OCI-LY3 (cell line): ENCODE data around the gene TMEM89.

Experiments used
- H2AFZ ChIP-seq: fragments of 200-600, 300-600 bp; shearing (Covaris generic); 2 replicates; pipeline ENCODE4 v1.6.0; 2014; ENCODE audit warnings: antibody characterized with exemption, low read depth, low read length
- H3K27ac ChIP-seq: fragments of 200-600, 300-600 bp; sonication (generic); 2 replicates; pipeline ENCODE4 v1.5.1; 2014; ENCODE audit warnings: mild to moderate bottlenecking, low read length, moderate library complexity, mixed read lengths
- H3K27me3 ChIP-seq: fragments of 200-600, 300-600 bp; sonication (generic); 2 replicates; pipeline ENCODE4 v1.6.1; 2014; ENCODE audit warnings: low read depth, low read length, mixed read lengths
- H3K36me3 ChIP-seq: fragments of 200-600, 300-600 bp; sonication (generic); replicated peaks from 2 replicates; pipeline ENCODE3; 2014; ENCODE audit warnings: low read depth, low read length, mixed read lengths
- H3K4me1 ChIP-seq: fragments of 300-600, 200-600 bp; sonication (generic); 2 replicates; pipeline ENCODE4 v1.6.1; 2014; ENCODE audit warnings: low read length, mixed read lengths
- H3K4me2 ChIP-seq: fragments of 200-600, 300-600 bp; sonication (generic); 2 replicates; pipeline ENCODE4 v1.6.1; 2014; ENCODE audit warnings: low read length, mixed read lengths
- H3K4me3 ChIP-seq: fragments of 300-600, 200-600 bp; sonication (generic); 2 replicates; pipeline ENCODE4 v1.5.1; 2014; ENCODE audit warnings: antibody characterized with exemption, mild to moderate bottlenecking, low read length, moderate library complexity
- H3K79me2 ChIP-seq: fragments of 300-600, 200-600 bp; shearing (Covaris generic); 2 replicates; pipeline ENCODE4 v1.6.1; 2014; ENCODE audit warnings: mild to moderate bottlenecking, low read length, mixed read lengths
- H3K9ac ChIP-seq: fragments of 300-600, 200-600 bp; shearing (Covaris generic); 2 replicates; pipeline ENCODE4 v1.6.0; 2014; ENCODE audit warnings: mild to moderate bottlenecking, low read length, moderate library complexity
- H3K9me3 ChIP-seq: fragments of 200-600, 300-600 bp; shearing (Covaris generic); 2 replicates; pipeline ENCODE4 v1.6.1; 2014; ENCODE audit warnings: low read length, mixed read lengths; ENCODE audit not compliant: insufficient read depth
- H4K20me1 ChIP-seq: fragments of 200-600, 300-600 bp; sonication (generic); 2 replicates; pipeline ENCODE4 v1.6.1; 2016; ENCODE audit warnings: low read length, mixed read lengths; ENCODE audit not compliant: insufficient read depth
- CTCF ChIP-seq: fragments of 200-600, 300-600 bp; sonication (generic); IDR thresholded peaks from 2 replicates; pipeline ENCODE4 v1.5.1; 2014; ENCODE audit warnings: antibody characterized with exemption, low read length, low read depth
- EZH2phosphoT487 ChIP-seq: fragments of 200-600 bp; shearing (Covaris generic); IDR thresholded peaks from 2 replicates; pipeline ENCODE4 v1.6.1; 2018; ENCODE audit warnings: antibody characterized with exemption, mixed run types, low read depth

Gene TMEM89

DNA sequence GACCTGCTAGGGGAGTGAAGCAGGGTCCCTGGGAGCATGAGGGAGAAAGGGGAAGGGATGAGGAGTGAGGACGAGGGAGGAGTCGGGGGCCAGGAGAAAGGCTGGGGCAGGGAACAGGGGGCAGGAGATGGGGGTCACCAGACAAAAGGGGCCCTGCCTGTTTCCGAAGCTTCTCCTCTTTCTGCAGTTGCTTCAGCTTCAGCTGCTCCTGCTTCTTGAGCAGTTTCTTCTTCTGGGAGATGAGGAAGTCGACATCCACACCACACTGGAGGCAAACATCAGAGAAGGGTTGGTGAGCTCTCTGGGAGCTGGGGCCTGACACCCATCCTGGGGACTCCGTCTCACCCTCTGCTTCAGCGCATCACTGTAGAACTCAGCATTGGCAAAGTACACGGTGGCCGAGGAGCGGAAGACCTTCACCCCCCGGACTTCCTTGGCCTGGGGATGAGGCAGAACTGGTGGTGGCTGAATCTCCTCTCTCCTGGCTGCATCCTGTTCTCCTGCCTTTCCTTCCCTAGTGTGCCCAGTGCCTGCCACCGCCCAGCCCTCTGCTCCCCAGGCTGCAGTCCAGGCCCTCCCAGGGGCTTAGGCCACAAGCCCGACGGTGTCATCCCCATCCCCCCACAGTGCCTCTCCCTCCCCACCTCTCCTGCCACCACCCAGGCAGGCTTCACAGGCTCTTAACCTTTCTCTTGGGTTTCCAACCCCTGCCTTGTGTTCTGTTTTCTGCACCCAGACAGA lies 6.9 kb upstream of the TMEM89 start:
- Histone ChIP-seq H3K9ac (no peak overlapping the region), H2AFZ (no peak overlapping the region), H3K4me2 (no peak overlapping the region), H3K4me1 (no peaks in the 10 kb centered on the region), H4K20me1 (no peaks in the 10 kb centered on the region), H3K27ac (no peak overlapping the region), H3K9me3 (no peaks in the 10 kb centered on the region), H3K27me3 (no peaks in the 10 kb centered on the region), H3K79me2 (no peaks in the 10 kb centered on the region), H3K4me3 (no peak overlapping the region), H3K36me3 (peaks cover 29% of the 10 kb centered on the region)
- no peak for TF ChIP-seq CTCF

DNA sequence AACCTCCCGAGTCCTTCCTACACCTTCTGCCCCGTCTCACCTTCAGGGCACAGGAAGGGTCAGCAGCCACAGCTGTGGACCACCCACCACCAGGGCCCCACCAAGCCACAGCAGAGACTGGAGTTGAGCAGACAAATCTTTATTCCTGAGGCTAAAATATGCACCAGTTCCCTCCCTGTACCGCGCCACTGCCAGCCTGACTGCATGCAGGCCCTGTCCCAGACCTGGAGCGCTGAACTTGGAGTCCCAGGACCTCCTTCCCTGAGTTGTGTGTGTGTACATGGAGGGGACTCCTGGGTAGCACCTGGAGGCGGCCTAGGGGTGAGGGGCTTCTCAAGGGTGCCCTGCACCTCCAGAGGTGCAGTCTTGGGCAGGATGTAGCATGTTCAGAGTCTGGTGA lies 4.0 kb upstream of the TMEM89 start:
- no peak for TF ChIP-seq EZH2phosphoT487
- TF ChIP-seq CTCF, result no peak
- Histone ChIP-seq H3K79me2 (no peaks in the 10 kb centered on the region), H3K4me2 (no peak overlapping the region), H3K4me1 (no peaks in the 10 kb centered on the region), H4K20me1 (no peaks in the 10 kb centered on the region), H3K27ac (no peak overlapping the region), H3K4me3 (no peak overlapping the region), H3K36me3 (peaks cover 26% of the 10 kb centered on the region), H2AFZ (no peak overlapping the region), H3K27me3 (no peaks in the 10 kb centered on the region), H3K9me3 (no peaks in the 10 kb centered on the region), H3K9ac (no peak overlapping the region)

DNA sequence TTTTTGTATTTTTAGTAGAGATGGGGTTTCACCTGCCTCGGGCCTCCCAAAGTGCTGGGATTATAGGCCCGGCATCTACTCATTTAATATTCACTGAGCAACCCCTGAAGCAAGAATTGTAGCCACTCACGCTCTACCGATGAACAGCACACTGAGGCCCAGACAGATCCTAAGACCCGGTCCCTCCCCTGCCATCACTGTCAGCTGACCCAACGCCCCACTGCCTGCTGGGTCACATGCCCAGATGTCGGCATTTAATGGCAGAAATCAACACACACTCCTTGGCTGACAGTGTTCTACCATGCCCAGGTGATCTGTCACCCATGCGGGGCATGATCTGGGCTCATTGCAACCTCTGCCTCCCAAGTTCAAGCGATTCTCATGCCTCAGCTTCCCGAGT lies 3.2 kb upstream of the TMEM89 start:
- Histone ChIP-seq H3K27me3 (no peaks in the 10 kb centered on the region), H3K79me2 (no peaks in the 10 kb centered on the region), H4K20me1 (no peaks in the 10 kb centered on the region), H3K27ac (no peak overlapping the region), H3K4me3 (no peak overlapping the region), H3K4me2 (no peak overlapping the region), H3K9ac (no peak overlapping the region), H3K4me1 (no peaks in the 10 kb centered on the region), H3K9me3 (peaks cover under 1% of the 10 kb centered on the region; the same call in 1 of the 2 replicates), H2AFZ (no peak overlapping the region), H3K36me3 (peaks cover 25% of the 10 kb centered on the region)
- TF ChIP-seq CTCF (no peak), EZH2phosphoT487 (no peak)

DNA sequence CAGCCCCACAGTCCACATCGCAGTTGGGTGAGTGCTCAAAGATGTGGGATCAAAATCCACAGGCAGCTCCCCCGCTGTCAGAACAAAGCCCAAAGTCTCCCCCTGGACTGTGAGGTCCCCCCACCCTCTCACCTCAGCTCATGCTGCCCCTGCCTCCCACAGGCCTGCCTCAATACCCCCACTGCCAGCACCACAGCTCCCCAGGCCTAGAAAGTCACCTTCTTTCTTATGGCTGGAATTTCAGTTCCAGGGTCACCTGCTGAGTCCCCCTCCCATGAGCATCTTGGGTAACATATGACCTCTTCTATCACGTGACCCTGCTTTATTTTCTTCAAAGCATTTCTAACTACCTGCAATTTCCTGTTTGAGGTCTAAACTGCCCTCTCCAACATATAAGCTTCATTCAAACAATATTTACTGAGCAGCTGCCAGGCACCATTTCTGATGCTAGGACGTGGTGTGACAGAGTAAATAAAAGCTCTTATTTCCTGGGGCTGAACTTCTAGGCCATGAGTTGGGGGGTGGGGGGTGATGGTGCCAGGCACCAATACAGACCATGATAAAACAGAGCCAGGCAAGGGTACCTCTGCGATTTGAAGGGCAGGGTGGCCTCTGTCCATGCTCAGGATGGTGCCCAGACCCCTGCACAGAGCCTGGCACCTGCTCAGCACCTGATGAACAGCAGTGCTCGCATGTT lies 2.4 kb upstream of the TMEM89 start:
- no peaks in the 10 kb centered on the region for H3K4me1 ChIP-seq
- H3K79me2 ChIP-seq, result no peaks in the 10 kb centered on the region
- H3K27ac ChIP-seq, result no peak overlapping the region
- H3K36me3 ChIP-seq, result peaks cover 24% of the 10 kb centered on the region
- no peaks in the 10 kb centered on the region for H3K27me3 ChIP-seq
- peaks cover 5% of the 10 kb centered on the region; the same call in 1 of the 2 replicates for H3K9me3 ChIP-seq
- no peak overlapping the region for H3K9ac ChIP-seq
- TF ChIP-seq CTCF (no peak), EZH2phosphoT487 (no peak)
- H4K20me1 ChIP-seq, result no peaks in the 10 kb centered on the region
- H3K4me3 ChIP-seq, result no peak overlapping the region
- no peak overlapping the region for H3K4me2 ChIP-seq
- no peak overlapping the region for H2AFZ ChIP-seq
